ENCODE data around the gene TMEM191C. TPM values are rescaled to one million over a fixed set of nuclear protein-coding genes. Genes with fewer than 3 reads are reported as not detected.

TMEM191C gene
- total RNA-seq, 4 donors from 2014 or later: 0.42 to 1.7 (median 0.47) TPM; not detected in 1

Other genes with a start within 250 kb of the TMEM191C start
- under 1 TPM in 1 of 4 donors, not detected in 3; 0.13 TPM for gene RIMBP3B, start 83.6 kb upstream of the TMEM191C start, total RNA-seq
- 1 to 10 TPM; 4.2 to 9.4 (median 6.3) TPM for gene HIC2, start 50.0 kb upstream of the TMEM191C start, total RNA-seq
- gene RIMBP3C, start 84.1 kb downstream of the TMEM191C start, total RNA-seq: under 1 TPM in 1 of 4 donors, not detected in 3; 0.19 TPM
- gene UBE2L3, start 100.3 kb downstream of the TMEM191C start, total RNA-seq: 10 to 100 TPM; 28.6 to 52.2 (median 48.1) TPM
- gene YDJC, start 162.6 kb downstream of the TMEM191C start, total RNA-seq: 10 to 100 TPM; 28.6 to 34.6 (median 30.9) TPM
- gene CCDC116, start 165.4 kb downstream of the TMEM191C start, total RNA-seq: 1 to 10 TPM in 2 of 4 donors, not detected in 2; 1.0 TPM
- gene SDF2L1, start 174.9 kb downstream of the TMEM191C start, total RNA-seq: 10 to 100 TPM; 11.2 to 23.6 (median 18.7) TPM
- gene PPIL2, start 198.6 kb downstream of the TMEM191C start, total RNA-seq: 100 to 1,000 TPM in 1 of 4 donors, 10 to 100 TPM in 3; 38.4 to 129 (median 40.3) TPM